PC-3 (cell line): ENCODE data around the gene LANCL2. TPM values are rescaled to one million over a fixed set of nuclear protein-coding genes. Genes with fewer than 3 reads are reported as not detected.

Source experiments
- ATAC-seq: fragments of 200-7000 bp; cut with Tn5 transposase; 2 replicates; pipeline ENCODE4 v1.9.1; 2020; ENCODE audit warnings: mild to moderate bottlenecking, moderate library complexity
- BruUV-seq: library from RNA; stranded (reverse); fragments of 400-500 nt; replicated peaks from 2 replicates; lab custom pipeline; 2021; lab: Mats Ljungman, UMichigan
- CTCF ChIA-PET: fragments of 300-600 bp; sonication (Branson Sonifier 250); formaldehyde crosslinking; loops from one replicate; lab custom pipeline; 2022; ENCODE audit warnings: antibody characterized with exemption; lab: Charles Lee
- POLR2A ChIA-PET: fragments of 300-600 bp; sonication (Branson Sonifier 250); formaldehyde crosslinking; loops from one replicate; lab custom pipeline; 2022; ENCODE audit warnings: antibody characterized with exemption; ENCODE audit not compliant: unreplicated experiment; lab: Charles Lee
- DNase-seq: peaks from one replicate; pipeline ENCODE4 v3.0.0-alpha.2; 2015
- H2AFZ ChIP-seq: fragments of 300-600 bp; sonication (generic); 2 replicates; pipeline ENCODE4 v1.6.0; 2016; ENCODE audit warnings: antibody characterized with exemption, low read length
- H3F3A ChIP-seq: fragments of 300-600 bp; sonication (generic); one replicate; pipeline ENCODE4 v1.6.0; 2017; ENCODE audit warnings: antibody characterized with exemption, low read length, control low read depth, mild to moderate bottlenecking; ENCODE audit not compliant: unreplicated experiment
- H3K27ac ChIP-seq: fragments of 300-600 bp; sonication (generic); 2 replicates; pipeline ENCODE4 v1.5.1; 2016; ENCODE audit warnings: mild to moderate bottlenecking, low read length
- H3K27me3 ChIP-seq: fragments of 300-600 bp; sonication (generic); 2 replicates; pipeline ENCODE4 v1.6.1; 2016; ENCODE audit warnings: low read length, mixed read lengths
- H3K36me3 ChIP-seq: fragments of 300-600 bp; sonication (generic); 2 replicates; pipeline ENCODE4 v1.6.1; 2016; ENCODE audit warnings: low read depth, mixed run types, low read length, mixed read lengths
- H3K4me1 ChIP-seq: fragments of 300-600 bp; sonication (generic); 2 replicates; pipeline ENCODE4 v1.5.1; 2016; ENCODE audit warnings: low read length; ENCODE audit not compliant: insufficient read depth
- H3K4me2 ChIP-seq: fragments of 300-600 bp; sonication (generic); 2 replicates; pipeline ENCODE4 v1.6.0; 2016; ENCODE audit warnings: low read length
- H3K4me3 ChIP-seq: fragments of 300-600 bp; sonication (generic); 2 replicates; pipeline ENCODE4 v1.5.1; 2016; ENCODE audit warnings: mild to moderate bottlenecking, low read length, mixed read lengths
- H3K79me2 ChIP-seq: fragments of 300-600 bp; sonication (generic); 2 replicates; pipeline ENCODE4 v1.6.1; 2017; ENCODE audit warnings: low read length, mixed read lengths
- H3K9ac ChIP-seq: fragments of 300-600 bp; sonication (generic); 2 replicates; pipeline ENCODE4 v1.6.0; 2016; ENCODE audit warnings: mild to moderate bottlenecking, low read length
- H3K9me2 ChIP-seq: fragments of 300-600 bp; sonication (generic); replicated peaks from 2 replicates; pipeline ENCODE4 v1.6.1; 2016; ENCODE audit warnings: mixed run types, low read length, mixed read lengths
- H3K9me3 ChIP-seq: fragments of 300-600 bp; sonication (generic); 2 replicates; pipeline ENCODE4 v1.6.1; 2016; ENCODE audit warnings: low read length, mixed read lengths
- H4K20me1 ChIP-seq: fragments of 300-600 bp; sonication (generic); 2 replicates; pipeline ENCODE4 v1.6.1; 2016; ENCODE audit warnings: low read length, mixed read lengths
- EZH2 ChIP-seq: fragments of 300-600 bp; sonication (generic); IDR thresholded peaks from one replicate; pipeline ENCODE4 v1.6.1; 2017; ENCODE audit warnings: antibody characterized with exemption, mild to moderate bottlenecking, low read length; ENCODE audit not compliant: unreplicated experiment
- EZH2phosphoT487 ChIP-seq: fragments of 300-600 bp; sonication (generic); IDR thresholded peaks from 2 replicates; pipeline ENCODE4 v1.6.1; 2018; ENCODE audit warnings: mild to moderate bottlenecking, antibody characterized with exemption, low read length, borderline replicate concordance
- intact Hi-C: fragments of 100-400 bp; cut with micrococcal nuclease; formaldehyde crosslinking; loops from 2 replicates; pipeline ENCODE4 v1.9.0; 2023
- total RNA-seq: library from RNA; depleted of rRNA; stranded (reverse); fragments of >200 nt; gene quantifications from 2 replicates; pipeline ENCODE4 v1.2.3, GENCODE V29; 2014
- TF ChIP-seq, protein P1 (sequence below): fragments of 300-600 bp; sonication (generic); conservative IDR thresholded peaks from 2 replicates; pipeline ENCODE4 v1.5.1; 2017; ENCODE audit warnings: antibody characterized with exemption, low read depth, mild to moderate bottlenecking, low read length

Gene LANCL2
- total RNA-seq, 1 experiment from 2014 or later: 12.7 TPM

DNA sequence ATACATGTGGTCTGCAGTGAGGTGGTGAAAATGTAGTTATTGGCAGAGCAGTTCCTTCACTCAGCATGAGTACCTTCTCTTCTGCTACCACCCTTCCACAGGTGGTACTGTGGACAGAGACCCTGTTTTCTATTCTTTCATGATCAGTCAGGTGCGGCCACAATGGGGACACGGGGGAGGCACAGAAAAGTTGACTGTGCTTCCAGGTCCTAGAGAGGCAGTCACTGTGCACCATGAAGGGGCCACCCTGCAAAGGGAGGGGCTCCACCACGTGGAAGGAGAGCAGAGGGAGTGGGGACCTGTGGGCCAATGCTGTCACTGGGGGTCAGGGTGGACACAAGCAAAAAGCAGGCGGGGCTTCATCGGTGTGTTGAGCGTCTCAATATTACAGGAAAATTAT lies 3.6 kb upstream of the LANCL2 start:
- TF ChIP-seq, protein P1, sequence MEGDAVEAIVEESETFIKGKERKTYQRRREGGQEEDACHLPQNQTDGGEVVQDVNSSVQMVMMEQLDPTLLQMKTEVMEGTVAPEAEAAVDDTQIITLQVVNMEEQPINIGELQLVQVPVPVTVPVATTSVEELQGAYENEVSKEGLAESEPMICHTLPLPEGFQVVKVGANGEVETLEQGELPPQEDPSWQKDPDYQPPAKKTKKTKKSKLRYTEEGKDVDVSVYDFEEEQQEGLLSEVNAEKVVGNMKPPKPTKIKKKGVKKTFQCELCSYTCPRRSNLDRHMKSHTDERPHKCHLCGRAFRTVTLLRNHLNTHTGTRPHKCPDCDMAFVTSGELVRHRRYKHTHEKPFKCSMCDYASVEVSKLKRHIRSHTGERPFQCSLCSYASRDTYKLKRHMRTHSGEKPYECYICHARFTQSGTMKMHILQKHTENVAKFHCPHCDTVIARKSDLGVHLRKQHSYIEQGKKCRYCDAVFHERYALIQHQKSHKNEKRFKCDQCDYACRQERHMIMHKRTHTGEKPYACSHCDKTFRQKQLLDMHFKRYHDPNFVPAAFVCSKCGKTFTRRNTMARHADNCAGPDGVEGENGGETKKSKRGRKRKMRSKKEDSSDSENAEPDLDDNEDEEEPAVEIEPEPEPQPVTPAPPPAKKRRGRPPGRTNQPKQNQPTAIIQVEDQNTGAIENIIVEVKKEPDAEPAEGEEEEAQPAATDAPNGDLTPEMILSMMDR: no peak
- TF ChIP-seq EZH2 (no peak), EZH2phosphoT487 (no peak)
- intact Hi-C loops: no loop called here

DNA sequence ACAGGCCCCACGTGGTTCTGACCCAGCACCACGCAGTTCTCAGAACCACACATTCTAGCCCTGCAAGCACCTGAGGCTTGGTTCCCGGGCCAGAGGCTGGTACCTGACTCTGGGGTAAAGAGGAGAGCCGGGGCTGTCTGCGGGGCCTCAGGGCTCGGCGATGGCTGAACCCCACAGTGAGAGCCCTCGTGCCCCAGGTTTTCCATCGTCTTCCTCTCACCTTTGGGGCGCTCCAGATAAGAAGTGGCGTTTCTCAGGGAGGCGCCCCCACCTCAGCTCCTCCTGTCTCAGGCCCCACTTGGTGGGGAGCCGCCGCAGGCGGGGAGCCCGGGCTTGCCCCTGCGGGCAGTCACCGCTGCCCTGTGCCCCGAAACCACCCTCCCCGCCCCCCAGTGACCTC lies 2.2 kb upstream of the LANCL2 start:
- H3K4me2 ChIP-seq: no peak overlapping the region
- 0 out of 2 replicates have a peak, but pooled peaks cover 2% of the 10 kb centered on the region for H3K9me2 ChIP-seq
- CTCF ChIA-PET: no interaction called here
- peaks cover 5% of the 10 kb centered on the region; the same call in 1 of the 2 replicates for H3K27me3 ChIP-seq
- H3K4me3 ChIP-seq: no peak overlapping the region
- no peak overlapping the region for H3K9ac ChIP-seq
- peaks cover 17% of the 10 kb centered on the region; the same call in 1 of the 2 replicates for H3K4me1 ChIP-seq
- no peaks in the 10 kb centered on the region for H3K36me3 ChIP-seq
- TF ChIP-seq, protein P1: no peak
- TF ChIP-seq EZH2 (no peak), EZH2phosphoT487 (no peak)
- H3K79me2 ChIP-seq: peaks cover 17% of the 10 kb centered on the region
- H4K20me1 ChIP-seq: no peaks in the 10 kb centered on the region
- intact Hi-C loops: no loop called here
- DNase-seq (no peak), ATAC-seq (no peak)
- POLR2A ChIA-PET: no interaction called here
- BruUV-seq: no TSS peak
- H3K27ac ChIP-seq: no peak overlapping the region
- H3F3A ChIP-seq: no peaks in the 10 kb centered on the region
- no peaks in the 10 kb centered on the region for H3K9me3 ChIP-seq
- no peak overlapping the region for H2AFZ ChIP-seq

More for the DNA sequence above, 3.6 kb upstream of the LANCL2 start:
- H3K9ac ChIP-seq: no peak overlapping the region
- ChIA-PET CTCF (no interaction called here), POLR2A (no interaction called here)
- H3K79me2 ChIP-seq: peaks cover 4% of the 10 kb centered on the region
- H3K9me3 ChIP-seq: no peaks in the 10 kb centered on the region
- H3K4me3 ChIP-seq: no peak overlapping the region
- no peak overlapping the region for H3K4me2 ChIP-seq
- no peak overlapping the region for H3K27ac ChIP-seq
- no peak for DNase-seq
- H3K27me3 ChIP-seq: peaks cover 10% of the 10 kb centered on the region; the same call in 1 of the 2 replicates
- ATAC-seq: no peak
- no peak overlapping the region for H2AFZ ChIP-seq
- H3K9me2 ChIP-seq: 0 out of 2 replicates have a peak, but pooled peaks cover 2% of the 10 kb centered on the region
- H4K20me1 ChIP-seq: no peaks in the 10 kb centered on the region
- peaks cover 8% of the 10 kb centered on the region; the same call in 1 of the 2 replicates for H3K4me1 ChIP-seq
- no peaks in the 10 kb centered on the region for H3K36me3 ChIP-seq
- H3F3A ChIP-seq: no peaks in the 10 kb centered on the region
- no TSS peak for BruUV-seq

DNA sequence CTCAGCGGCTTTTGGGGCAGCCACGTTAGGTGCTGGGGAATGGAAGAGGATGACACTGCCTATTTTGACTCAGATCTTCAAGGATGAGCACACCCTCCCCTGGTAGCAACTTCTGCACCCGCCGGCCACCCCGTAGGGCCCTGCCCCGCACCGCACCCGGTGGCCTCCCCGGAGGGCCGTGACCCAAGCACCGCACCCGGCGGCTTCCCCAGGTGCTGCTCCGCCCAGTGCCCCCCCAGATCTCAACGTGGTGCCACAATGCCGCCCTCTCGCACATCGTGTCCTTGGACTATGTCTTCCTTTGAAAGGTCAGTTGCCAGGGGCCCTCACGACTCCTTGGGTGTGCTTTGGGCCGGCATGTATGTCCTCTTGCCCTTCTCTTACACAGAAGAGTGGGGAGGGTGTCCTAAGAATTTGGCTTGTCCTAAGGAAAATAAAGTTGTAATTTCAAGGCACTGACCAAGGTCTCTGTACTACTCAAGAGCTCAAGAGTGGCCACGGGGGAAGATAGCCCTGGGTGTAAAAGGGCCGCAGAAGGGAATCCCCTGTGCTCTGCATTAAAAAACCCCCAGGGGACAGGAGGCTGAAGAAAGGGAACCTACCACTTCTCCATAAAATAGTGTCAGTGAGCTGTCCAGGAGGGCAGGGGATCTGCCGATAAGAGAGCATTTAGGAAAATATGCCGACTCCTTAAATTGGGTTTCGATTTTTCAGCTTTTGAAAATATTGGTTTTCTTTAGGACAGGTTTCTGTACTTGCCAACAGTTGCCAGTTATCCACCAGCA lies 1.6 kb upstream of the LANCL2 start:
- Histone ChIP-seq H3K79me2 (peaks cover 22% of the 10 kb centered on the region), H4K20me1 (no peaks in the 10 kb centered on the region), H3K9me2 (0 out of 2 replicates have a peak, but pooled peaks cover 2% of the 10 kb centered on the region), H2AFZ (no peak overlapping the region), H3K9me3 (no peaks in the 10 kb centered on the region), H3K4me2 (no peak overlapping the region), H3K4me3 (no peak overlapping the region), H3K27me3 (no peaks in the 10 kb centered on the region), H3K9ac (no peak overlapping the region), H3K4me1 (peaks cover 17% of the 10 kb centered on the region; the same call in 1 of the 2 replicates), H3F3A (no peaks in the 10 kb centered on the region), H3K36me3 (no peaks in the 10 kb centered on the region), H3K27ac (no peak overlapping the region)
- ATAC-seq: no peak
- ChIA-PET CTCF (no interaction called here), POLR2A (no interaction called here)
- DNase-seq: no peak
- intact Hi-C loops: loop anchor here (2.0 kb wide), 1 partner anchor 15 kb away; no protein-coding TSS in a partner anchor
- no TSS peak for BruUV-seq
- TF ChIP-seq EZH2: no peak
- TF ChIP-seq EZH2phosphoT487: no peak
